Dermis microvascular lymphatic vessel endothelial cell (primary cell): ENCODE results near the gene SIK3. TPM values are rescaled to one million over a fixed set of nuclear protein-coding genes. Genes with fewer than 3 reads are reported as not detected.

Experiments
- DNase-seq, 2 donors: peaks; one replicate each; pipeline versions ENCODE4 v3.0.0 to v3.0.0-alpha.2; 2010; ENCODE audit warnings: low read depth in 2 of 2
- total RNA-seq: library from RNA; depleted of rRNA; stranded (reverse); fragments of >200 nt; gene quantifications from 2 replicates; pipeline ENCODE4 v1.2.1, GENCODE V29; 2014

The SIK3 gene
- total RNA-seq, 1 donor from 2014 or later = 6.4 TPM

DNA sequence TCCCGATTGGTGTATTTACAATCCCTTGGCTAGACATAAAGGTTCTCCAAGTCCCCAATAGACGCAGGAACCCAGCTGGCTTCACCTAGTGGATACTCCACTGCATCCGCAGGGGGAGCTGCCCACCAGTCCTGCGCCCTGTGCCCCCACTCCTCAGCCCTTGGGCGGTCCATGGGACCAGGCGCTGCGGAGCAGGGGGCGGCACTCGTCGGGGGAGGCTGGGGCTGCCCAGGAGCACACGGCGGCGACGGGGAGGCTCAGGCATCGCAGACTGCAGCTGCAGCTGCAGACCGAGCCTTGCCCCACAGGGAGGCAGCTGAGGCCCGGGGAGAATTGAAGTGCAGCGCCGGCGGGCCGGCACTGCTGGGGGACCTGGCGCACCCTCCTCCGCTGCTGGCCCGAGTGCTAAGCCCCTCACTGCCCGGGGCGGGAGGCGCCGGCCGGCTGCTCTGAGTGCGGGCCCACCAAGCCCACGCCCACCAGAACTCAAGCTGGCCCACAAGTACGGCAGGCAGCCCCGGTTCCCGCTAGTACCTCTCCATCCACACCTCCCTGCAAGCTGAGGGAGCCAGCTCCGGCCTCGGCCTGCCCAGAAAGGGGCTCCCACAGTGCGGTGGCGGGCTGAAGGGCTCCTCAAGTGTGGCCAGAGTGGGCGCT lies 12.2 kb upstream of the SIK3 start:
- no peak for DNase-seq

DNA sequence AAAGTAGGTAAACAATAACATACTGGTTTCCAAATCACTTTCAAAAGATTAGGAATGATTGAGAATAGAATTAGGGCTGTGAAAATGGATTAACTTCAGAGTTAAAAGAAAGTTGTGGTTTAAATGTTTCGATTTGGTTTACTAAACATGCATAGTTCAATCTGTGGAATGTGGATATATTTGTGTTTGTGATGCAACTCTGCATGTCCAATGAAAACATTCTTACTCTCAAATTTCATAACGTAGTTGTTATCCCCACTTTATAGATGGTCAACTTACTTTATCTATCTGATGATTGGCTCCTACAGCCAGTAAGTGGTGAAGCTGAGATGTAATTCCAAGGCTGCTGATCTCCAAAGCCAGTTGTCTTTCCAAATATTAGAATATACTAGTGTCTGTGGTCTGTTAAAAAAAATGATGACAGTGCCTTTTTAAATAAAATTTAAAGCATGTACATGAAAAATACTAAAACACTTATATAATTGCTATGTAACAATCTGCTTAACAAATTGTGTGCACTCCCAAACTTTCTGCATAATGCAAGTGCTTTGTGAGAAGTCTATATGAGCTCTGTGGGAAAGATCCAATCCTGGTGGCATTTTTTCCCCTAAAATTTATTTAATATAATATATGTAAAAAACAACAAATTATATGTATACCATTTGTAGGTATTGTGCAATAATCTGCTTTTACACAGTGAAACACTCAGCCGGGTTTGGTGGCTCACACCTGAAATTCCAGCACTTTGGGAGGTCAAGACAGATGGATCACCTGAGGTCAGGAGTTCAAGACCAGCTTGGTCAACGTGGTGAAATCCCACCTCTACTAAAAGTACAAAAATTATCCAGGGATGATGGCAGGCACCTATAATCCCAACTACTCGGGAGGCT lies 9.7 kb upstream of the SIK3 start:
- no peak for DNase-seq

DNA sequence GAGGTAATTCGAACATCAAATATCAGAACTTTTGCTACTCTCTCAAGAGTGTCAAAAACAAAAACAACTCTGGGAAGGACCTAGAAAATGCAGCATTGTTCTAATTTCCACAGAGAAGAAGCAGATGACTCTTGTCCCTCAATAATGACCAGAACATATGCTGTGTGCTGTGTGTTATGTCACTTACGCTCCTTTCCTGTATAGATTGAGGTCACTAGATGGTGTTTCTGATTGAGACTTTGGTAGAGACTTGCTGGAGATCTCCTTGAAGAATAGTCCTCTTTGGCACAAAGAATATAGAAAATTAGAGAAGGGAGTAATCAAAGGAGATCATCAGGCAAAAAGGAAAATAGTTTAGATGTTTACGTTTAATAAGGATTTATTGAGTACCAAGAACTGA lies 2.3 kb upstream of the SIK3 start:
- no peak for DNase-seq

DNA sequence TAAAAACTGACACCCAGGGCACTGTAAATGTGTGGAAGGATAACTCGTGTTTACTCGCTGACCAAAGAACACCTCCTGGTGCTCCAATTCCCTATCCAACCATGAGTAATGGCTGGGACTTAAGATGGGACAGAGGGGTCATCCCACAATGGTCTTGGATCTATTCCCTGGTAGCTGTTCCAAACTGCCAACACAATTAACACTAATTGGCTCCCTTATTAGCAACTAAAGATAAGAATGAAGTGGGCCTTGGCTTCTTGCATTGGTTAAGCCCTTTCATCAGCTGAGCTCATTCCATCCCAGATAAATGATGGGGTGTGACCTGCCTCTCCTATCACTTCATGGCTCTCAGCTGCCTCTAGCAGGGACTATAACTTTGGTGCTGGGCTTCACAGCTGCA lies 1.5 kb upstream of the SIK3 start:
- DNase-seq = no peak

DNA sequence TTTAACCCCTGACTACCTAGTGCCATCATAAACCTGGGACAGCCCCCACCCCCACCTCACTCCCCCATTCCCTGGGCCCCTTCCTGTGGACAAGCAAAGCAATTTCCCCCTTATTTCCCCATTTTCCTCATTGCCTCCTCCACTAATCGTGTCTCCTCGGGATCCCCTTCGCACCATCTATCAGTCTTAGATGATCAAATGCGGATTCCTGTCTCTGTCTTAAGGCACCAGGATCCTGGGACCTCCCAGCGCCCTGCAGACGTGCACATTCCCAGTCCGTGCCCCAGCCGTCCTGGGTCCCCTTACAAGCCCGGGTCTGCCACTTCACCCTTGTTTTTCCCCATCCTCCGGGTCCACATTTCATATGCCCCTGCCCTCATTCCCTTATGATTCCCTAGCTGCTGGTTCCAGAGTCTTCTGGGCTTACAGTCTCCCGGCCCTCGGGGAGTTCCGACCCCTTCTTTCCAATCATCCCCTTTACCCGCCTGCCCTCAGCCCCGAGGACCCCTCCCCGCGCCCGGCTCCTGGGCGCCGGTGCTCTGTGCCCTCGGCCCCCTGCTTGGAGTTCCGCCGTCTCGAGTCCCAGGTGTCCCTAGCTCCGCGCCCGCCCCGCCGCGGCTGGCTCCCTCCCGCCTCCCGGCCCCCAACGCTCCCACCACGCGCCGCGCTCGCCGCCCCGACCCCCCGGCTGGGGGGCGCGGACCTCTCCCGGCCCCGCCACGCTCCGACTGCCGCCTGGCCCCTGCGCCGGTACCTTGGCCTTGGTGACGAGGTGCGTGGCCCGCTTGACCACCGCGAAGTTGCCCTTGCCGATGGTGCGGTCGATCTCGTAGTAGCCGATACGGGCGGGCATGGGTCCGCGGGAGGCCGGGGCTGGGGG lies 599 bp downstream of the SIK3 start:
- peak in 1 of 2 donors; percentile 30 for DNase-seq

DNA sequence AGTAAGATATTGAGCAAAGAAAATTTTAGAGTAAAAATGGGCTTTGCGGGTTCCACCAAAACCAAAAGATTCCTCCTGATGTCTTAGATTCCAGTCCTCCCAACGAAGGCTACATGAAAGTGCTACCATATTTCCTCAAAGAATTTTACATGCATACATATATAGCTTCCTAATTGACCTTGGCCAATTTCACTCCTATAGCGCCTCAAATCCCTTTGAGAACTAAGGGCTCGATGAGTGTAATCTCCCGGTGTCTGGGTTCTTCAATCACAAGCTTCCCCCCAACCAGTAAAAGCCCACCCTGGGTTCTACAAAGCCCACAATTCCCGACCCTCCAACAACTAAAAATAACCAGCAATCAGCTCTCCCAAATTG lies 1.2 kb downstream of the SIK3 start:
- no peak for DNase-seq

DNA sequence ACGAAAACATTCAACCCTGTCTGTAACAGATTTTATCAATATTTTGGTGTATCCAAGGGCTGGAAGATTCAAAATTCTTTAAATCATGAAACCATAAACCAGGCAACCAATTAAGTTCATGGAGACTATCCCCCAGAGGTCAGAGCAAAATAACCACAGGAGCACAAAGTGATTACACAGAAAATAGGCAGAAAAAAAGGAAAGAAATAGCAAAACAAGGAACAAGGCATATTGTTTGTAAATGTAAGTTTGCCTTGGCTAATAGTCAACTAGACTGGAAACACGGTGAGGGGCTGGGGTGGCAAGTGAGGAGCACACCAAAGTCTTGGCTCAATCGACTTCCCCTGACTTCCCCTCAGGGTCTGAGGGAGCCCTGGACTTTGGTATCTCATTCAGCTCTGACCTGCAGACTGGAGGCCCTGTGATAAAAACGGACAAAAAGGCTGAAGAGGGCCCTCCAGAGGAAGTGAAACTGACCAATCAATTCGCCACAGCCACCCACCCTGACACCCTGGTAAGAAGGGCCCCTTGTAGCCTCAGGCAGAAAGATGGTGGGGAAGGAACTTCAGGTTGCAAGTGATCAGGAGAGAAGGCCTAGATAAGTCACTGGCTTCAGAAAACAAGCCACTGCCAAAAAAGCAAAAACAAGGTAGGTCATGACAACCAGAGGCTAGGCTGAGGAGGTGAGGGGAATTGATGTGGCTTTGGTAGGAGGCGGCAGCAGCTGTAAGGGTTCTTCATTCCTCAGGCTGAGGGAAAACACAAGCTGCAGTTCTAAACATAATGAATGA lies 1.8 kb downstream of the SIK3 start:
- no peak for DNase-seq

DNA sequence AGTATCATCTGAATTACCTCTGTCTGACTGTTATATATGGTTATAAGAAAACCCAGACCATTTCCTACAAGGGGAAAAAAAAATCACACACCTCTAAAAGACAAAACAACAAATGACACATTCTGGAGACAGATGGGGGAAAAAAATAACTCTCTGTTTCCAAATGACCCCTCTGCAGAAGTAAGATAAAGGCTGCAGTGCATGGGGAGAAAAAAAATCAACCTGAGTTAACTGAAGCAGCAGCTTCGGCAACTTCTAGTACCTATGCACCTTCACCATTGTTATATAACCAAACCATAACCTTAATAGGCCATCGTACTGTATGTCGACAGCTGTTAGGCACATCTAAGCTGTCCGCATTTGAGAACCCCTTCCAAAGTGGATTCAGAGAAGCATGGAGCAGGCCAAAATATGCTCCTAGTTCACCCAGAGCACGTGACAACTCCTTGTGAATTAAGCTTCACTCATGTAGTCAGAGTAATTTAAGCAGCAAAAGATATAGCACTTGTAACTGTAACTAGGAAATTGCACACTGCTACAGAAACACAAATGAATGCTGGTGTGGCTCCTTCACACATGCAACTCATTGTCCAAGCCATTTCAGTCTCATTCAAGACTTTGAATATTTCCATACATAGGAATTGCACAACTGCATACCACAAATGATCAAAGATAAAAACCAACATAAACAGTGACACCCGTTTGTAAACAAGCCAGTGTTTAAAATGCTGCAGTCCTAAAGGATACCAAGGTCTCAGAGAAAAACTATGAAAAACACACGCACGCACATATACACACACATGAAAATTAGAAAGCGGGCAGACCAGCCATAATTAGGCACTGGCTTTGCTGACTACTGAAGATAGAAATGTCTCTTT lies 2.7 kb downstream of the SIK3 start:
- no peak for DNase-seq

DNA sequence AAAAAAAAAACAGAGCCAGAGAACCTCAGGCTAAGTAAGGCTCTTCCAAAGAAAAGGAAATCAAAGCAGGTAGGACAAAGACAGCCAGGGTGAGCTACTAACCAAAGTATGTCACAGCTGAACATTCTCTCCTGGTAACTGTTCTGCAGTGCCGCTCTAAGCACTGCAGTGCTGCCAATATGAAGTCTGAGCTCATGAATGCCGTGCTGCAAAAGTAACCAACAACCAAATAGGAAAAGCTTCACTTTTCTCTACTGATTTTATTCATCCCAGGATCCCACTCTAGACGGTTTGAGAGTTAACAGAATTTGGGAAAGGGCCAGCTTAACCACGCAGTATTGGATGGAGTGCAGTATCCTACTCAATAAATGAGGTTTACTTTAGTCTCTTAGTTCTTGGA lies 3.5 kb downstream of the SIK3 start:
- DNase-seq = no peak

DNA sequence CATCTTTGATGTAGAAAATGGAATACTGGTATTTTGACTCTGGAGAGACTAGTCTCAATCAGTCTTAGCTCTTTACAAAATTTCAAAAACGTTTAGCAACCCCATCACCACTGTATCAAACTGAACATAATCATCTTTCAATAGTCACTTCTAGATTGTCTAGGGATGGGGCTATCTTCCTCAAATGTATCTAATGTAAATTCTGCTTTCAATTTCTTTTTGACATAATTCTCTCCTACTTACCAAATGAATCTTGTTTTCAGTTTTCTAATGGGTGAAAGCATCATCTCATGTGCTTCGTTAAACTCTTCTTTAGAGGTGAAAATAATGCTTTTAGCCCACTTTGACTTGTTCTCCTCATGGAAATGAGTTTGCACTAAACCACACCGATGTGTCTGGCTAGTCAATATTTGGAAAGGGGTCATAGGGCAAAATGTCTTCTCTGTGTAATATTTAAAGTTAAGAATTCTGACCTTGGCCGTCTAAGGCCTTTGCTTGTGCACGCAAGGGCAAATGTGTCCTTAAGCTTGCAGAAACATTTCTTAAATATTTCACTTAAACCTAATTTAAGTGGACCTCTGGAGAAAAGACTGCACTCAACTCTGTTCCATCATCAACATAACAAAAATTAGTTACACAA lies 5.2 kb downstream of the SIK3 start:
- DNase-seq = no peak

DNA sequence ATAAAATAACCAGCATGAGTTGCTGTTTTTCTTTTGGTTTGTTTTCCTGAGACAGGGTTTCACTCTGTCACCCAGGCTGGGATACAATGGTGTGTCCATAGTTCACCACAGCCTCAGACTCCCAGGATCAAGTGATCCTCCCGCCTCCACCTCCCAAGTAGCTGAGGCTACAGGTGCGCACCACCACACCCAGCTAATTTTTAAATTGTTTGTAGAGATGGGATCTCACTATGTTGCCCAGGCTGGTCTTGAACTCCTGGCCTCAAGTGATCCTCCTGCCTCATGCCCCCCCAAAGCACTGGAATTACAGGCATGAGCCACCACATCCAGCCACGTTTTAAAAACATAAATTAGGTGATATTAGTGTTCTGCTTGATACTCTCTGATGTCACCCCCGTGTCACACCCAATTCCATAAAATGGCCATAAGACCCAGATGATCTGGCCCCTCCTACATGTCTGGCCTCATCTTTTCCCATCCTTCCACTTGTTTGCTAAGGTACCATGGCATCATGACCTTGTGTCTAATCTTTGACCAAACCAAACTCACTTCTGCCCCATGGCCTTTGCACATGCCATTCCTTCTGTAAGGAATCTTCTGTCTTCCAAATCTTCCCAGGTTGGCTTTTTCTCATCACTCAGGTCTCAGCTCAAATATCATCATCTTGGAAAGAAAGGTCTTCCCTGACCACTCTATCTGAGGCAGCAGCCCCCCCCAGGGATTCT lies 6.3 kb downstream of the SIK3 start:
- DNase-seq = no peak

DNA sequence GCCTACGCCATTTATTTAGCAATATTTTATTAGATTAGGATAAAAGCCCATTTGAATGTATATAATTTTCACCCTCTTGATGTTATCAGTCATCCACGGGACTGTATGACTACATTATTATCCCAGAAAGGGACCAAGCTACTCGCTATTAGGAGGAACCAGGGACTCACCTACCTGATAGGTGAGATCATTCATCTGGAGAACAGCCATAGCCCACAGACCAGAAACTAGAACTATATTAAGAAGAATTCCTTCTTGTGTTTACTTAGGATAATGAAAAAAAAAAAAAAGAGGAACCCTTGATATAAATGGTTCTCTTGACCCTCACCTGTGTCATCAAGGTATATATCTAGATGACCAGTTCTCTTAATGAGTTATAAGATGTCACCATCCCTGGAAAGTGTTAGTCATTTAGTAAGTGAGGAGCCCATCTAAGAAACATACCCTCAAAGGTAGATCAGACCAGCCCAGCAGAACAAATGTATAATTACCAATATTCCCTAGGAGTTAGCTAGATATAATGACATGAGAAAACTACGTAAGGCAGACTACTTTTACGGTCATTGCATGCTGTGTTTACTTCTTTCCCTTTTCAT lies 8.0 kb downstream of the SIK3 start:
- DNase-seq = no peak

DNA sequence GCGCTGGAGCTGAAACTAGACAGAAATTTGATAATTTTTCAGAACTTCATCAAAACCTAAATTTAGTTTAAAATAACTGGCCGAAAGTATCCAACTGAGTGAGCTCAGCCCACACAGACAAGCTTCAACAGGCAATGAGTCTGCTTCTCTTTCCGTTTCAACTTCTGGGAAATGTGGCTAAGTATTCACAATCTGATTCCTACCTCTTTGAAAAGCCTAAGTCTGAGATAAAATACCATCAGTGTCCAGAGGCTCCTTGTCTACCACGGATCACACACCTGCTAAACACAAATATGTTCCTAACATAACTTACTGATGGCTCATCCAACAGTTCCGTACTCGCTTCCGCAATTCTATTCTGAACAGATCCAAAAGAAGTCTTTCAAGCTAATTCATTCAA lies 8.5 kb downstream of the SIK3 start:
- no peak for DNase-seq

DNA sequence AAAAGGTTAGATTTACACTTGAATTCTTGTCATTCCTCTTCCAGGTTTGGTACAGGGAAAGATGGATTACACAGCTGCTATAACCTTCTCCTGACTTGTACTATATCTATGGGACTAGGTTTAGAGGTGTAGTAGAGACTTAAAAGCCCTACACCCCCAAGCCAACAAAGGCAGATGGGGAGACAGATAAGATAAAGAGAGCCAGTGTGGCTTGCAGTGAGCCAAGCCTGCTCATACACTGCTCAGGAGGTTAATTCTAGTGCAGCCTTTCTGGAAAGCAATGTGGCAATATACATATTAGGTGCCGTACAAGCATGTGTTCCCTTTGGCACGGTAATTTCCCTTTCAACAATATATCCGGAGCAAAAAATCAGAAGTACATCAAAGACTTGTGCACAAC lies 10.8 kb downstream of the SIK3 start:
- no peak for DNase-seq

DNA sequence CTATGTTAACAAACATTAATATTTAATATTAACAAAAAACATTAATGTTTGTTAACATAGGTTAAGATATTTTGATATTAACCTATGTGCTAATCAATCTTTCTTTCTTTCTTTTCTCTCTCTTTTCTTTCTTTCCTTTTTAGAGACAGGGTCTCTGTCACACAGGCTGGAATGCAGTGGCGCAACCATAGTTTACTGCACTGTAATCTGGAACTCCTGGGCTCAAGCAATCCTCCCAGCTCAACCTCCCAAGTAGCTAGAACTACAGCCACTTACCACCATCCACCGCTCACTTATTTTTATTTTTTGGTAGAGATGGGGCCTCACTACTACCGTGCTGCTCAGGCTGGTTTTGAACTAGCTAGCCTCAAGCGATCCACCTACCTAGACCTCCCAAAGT lies 13.2 kb downstream of the SIK3 start:
- DNase-seq = no peak

DNA sequence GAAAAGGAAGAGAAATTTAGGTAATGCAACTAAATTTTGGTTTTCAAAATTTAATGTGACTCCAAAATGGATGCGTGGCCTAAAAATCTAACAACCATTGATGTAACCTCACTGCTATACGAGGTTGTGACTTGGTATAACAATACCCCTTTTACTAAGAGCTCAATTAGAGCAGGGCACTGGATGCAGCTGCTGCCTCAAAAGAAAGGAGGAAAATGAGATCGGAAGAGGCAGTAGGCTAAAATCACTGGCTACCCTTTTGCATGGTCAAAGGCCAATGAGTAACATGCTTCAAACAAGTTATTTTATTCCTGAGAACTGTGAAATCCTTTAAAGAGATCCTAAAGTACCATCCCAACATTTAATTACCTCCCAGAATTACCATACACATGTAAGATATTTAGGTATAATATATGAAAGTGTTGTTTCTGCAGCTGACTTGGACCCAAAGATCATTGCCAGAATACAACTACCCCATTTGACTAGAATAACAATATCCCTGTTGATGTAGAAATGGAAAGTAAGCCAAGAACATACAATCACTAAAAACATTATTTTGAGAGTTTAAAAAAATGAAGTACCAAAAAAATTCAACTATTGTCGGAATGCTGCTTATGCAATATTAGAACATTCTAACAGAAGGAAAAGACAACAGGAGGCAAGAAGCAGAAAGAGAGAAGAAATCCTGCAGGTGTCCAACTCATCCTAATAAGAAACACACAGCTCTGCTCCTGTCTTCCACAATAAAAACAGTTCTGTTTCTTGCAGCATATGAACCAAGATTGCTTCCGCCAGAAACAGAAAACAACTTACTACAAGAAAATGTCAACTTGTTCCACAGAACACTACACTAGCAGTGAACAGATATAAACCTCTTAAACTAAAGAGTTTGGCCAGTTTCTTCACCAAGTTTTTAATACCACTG lies 15.0 kb downstream of the SIK3 start:
- DNase-seq = no peak

DNA sequence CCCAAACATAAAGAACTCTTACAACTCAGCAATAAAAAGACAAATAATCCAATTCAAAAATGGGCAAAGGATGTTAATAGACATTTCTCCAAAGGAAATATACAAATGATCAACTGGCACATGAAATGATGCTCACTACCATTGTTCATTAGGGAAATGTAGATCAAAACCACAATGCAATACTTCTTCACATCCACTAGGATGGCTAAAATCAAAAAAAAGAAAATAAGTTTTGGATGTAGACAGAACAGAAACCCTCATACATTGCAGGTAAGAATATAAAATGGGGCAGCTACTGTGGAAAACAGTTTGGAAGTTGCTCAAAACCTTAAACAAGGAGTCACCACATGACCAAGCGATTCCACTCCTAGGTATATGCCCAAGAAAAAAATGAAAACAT lies 16.3 kb downstream of the SIK3 start:
- no peak for DNase-seq

DNA sequence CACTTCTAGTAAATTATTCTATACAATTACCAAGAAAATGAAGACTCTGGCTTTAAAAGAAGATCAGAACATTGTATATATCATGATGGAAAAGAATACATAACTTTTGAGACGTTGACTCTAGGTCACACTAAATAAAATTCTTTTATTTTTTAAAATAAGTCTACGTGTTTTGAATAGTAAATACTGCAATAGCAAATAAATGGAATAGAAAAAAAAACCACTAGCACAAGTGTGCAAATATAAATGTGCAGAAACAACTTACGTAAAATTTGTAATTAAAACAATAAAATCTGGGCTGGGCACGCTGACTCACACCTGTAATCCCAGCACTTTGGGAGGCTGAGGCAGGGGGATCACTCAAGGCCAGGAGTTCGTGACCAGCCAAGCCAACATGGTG lies 17.9 kb downstream of the SIK3 start:
- no peak for DNase-seq
